H9 (cell line): Measurements from ENCODE around the gene ARHGEF17. TPM values are rescaled to one million over a fixed set of nuclear protein-coding genes. Genes with fewer than 3 reads are reported as not detected.
"Not testable (repeated sequence)": the region's sequence is repeated elsewhere in the genome, so short reads cannot be mapped to it uniquely, and the experiment has no call there.

ENCODE experiments used
- DNase-seq: peaks from one replicate; pipeline ENCODE4 v3.0.0-alpha.2; 2017
- H2AFZ ChIP-seq: one replicate; pipeline ENCODE4 v1.6.1; 2013; ENCODE audit warnings: mild to moderate bottlenecking, low read length, control low read depth, moderate library complexity
- H2AK5ac ChIP-seq: 2 replicates; pipeline ENCODE4 v1.6.1; 2013; ENCODE audit warnings: low read length, control low read depth, mixed read lengths; ENCODE audit not compliant: insufficient read length
- H2BK120ac ChIP-seq: one replicate; pipeline ENCODE4 v1.6.1; 2013; ENCODE audit warnings: low read depth, mild to moderate bottlenecking, low read length, control low read depth, inconsistent platforms; ENCODE audit not compliant: poor library complexity, severe bottlenecking
- H2BK12ac ChIP-seq: 2 replicates; pipeline ENCODE4 v1.6.1; 2013; ENCODE audit warnings: low read length, control low read depth, mixed read lengths, low read depth; ENCODE audit not compliant: insufficient read length
- H2BK15ac ChIP-seq: 2 replicates; pipeline ENCODE4 v1.6.1; 2013; ENCODE audit warnings: low read depth, low read length, control low read depth
- H2BK20ac ChIP-seq: one replicate; pipeline ENCODE4 v1.6.1; 2013; ENCODE audit warnings: low read depth, mild to moderate bottlenecking, low read length, control low read depth, inconsistent platforms; ENCODE audit not compliant: poor library complexity, severe bottlenecking
- H2BK5ac ChIP-seq: 2 replicates; pipeline ENCODE4 v1.6.1; 2013; ENCODE audit warnings: low read length, control low read depth, mixed read lengths; ENCODE audit not compliant: insufficient read length
- H3K14ac ChIP-seq: 2 replicates; pipeline ENCODE4 v1.6.1; 2013; ENCODE audit warnings: low read length, control low read depth; ENCODE audit not compliant: insufficient read depth
- H3K18ac ChIP-seq: 2 replicates; pipeline ENCODE4 v1.6.1; 2013; ENCODE audit warnings: low read depth, mild to moderate bottlenecking, mixed read lengths, low read length, control low read depth; ENCODE audit not compliant: insufficient read length
- H3K23ac ChIP-seq: 2 replicates; pipeline ENCODE4 v1.6.1; 2013; ENCODE audit warnings: low read length, control low read depth, mixed read lengths, low read depth; ENCODE audit not compliant: insufficient read length
- H3K23me2 ChIP-seq: 2 replicates; pipeline ENCODE4 v1.6.1; 2013; ENCODE audit warnings: low read depth, mild to moderate bottlenecking, mixed read lengths, low read length, control low read depth; ENCODE audit not compliant: insufficient read length, poor library complexity, severe bottlenecking
- H3K27ac ChIP-seq: 2 replicates; pipeline ENCODE4 v1.5.1; 2013; ENCODE audit warnings: low read length, control low read depth, mixed read lengths, low read depth; ENCODE audit not compliant: insufficient read length
- H3K27me3 ChIP-seq: 2 replicates; pipeline ENCODE4 v1.6.1; 2013; ENCODE audit warnings: low read length, control low read depth, inconsistent platforms; ENCODE audit not compliant: insufficient read depth
- H3K4ac ChIP-seq: 2 replicates; pipeline ENCODE4 v1.6.1; 2013; ENCODE audit warnings: low read depth, mild to moderate bottlenecking, control low read depth, inconsistent platforms, low read length, moderate library complexity
- H3K4me1 ChIP-seq: 2 replicates; pipeline ENCODE4 v1.6.1; 2013; ENCODE audit warnings: low read length, control low read depth, inconsistent platforms; ENCODE audit not compliant: insufficient read depth
- H3K4me2 ChIP-seq: 2 replicates; pipeline ENCODE4 v1.6.1; 2013; ENCODE audit warnings: low read length, control low read depth, mixed read lengths; ENCODE audit not compliant: insufficient read length, insufficient read depth
- H3K56ac ChIP-seq: 2 replicates; pipeline ENCODE4 v1.6.1; 2013; ENCODE audit warnings: low read depth, mild to moderate bottlenecking, mixed read lengths, low read length, control low read depth; ENCODE audit not compliant: insufficient read length
- H3K79me1 ChIP-seq: 2 replicates; pipeline ENCODE4 v1.6.1; 2013; ENCODE audit warnings: low read depth, mild to moderate bottlenecking, moderate library complexity, low read length, control low read depth, inconsistent platforms; ENCODE audit not compliant: insufficient read depth, poor library complexity, severe bottlenecking
- H3K79me2 ChIP-seq: 2 replicates; pipeline ENCODE4 v1.6.1; 2013; ENCODE audit warnings: low read length, control low read depth, inconsistent platforms; ENCODE audit not compliant: insufficient read depth
- H3K9ac ChIP-seq: 2 replicates; pipeline ENCODE4 v1.6.1; 2013; ENCODE audit warnings: low read length, control low read depth, mixed read lengths; ENCODE audit not compliant: insufficient read length; ENCODE audit errors: extremely low read depth
- H3K9me3 ChIP-seq: one replicate; pipeline ENCODE4 v1.6.1; 2013; ENCODE audit warnings: low read depth, low read length, inconsistent platforms; ENCODE audit not compliant: control insufficient read depth
- H3T11ph ChIP-seq: one replicate; pipeline ENCODE4 v1.6.1; 2013; ENCODE audit warnings: mild to moderate bottlenecking, low read length, control low read depth, inconsistent platforms
- H4K20me1 ChIP-seq: one replicate; pipeline ENCODE4 v1.6.1; 2013; ENCODE audit not compliant: control insufficient read depth, insufficient read length, insufficient read depth
- H4K5ac ChIP-seq: 2 replicates; pipeline ENCODE4 v1.6.1; 2013; ENCODE audit warnings: low read depth, mild to moderate bottlenecking, mixed read lengths, low read length, control low read depth; ENCODE audit not compliant: insufficient read length
- H4K8ac ChIP-seq: replicated peaks from 2 replicates; pipeline ENCODE4 v1.6.1; 2013; ENCODE audit warnings: low read length, control low read depth, mixed read lengths, low read depth; ENCODE audit not compliant: insufficient read length
- H4K91ac ChIP-seq: 2 replicates; pipeline ENCODE4 v1.6.1; 2013; ENCODE audit warnings: low read depth, mild to moderate bottlenecking, moderate library complexity, mixed read lengths, low read length, control low read depth; ENCODE audit not compliant: insufficient read length
- H3K27ac Mint-ChIP-seq, 3 experiments: 2 replicates in 2 of 3; 3 replicates in 1 of 3; pipeline ENCODE4 v1.8.0; 2020 to 2021; ENCODE audit warnings: mixed read lengths in 3 of 3, mild to moderate bottlenecking in 1 of 3, moderate library complexity in 1 of 3
- H3K27me3 Mint-ChIP-seq: 2 replicates; pipeline ENCODE4 v1.8.0; 2021; ENCODE audit warnings: low read depth, mild to moderate bottlenecking, moderate library complexity, mixed read lengths
- H3K36me3 Mint-ChIP-seq, 3 experiments: 2 replicates in 2 of 3; 3 replicates in 1 of 3; pipeline ENCODE4 v1.8.0; 2020 to 2021; ENCODE audit warnings: low read depth in 3 of 3, mixed read lengths in 3 of 3; ENCODE audit not compliant: insufficient read depth in 1 of 3
- H3K4me1 Mint-ChIP-seq, 2 experiments: 2 replicates each; pipeline ENCODE4 v1.8.0; 2020; ENCODE audit warnings: mixed read lengths in 2 of 2
- H3K4me3 Mint-ChIP-seq, 2 experiments: 2 replicates in 1 of 2; 3 replicates in 1 of 2; pipeline ENCODE4 v1.8.0; 2020 to 2021; ENCODE audit warnings: mild to moderate bottlenecking in 2 of 2, mixed read lengths in 2 of 2, moderate library complexity in 1 of 2
- H3K9me3 Mint-ChIP-seq, 2 experiments: 2 replicates in 1 of 2; 3 replicates in 1 of 2; pipeline ENCODE4 v1.8.0; 2020; ENCODE audit warnings: mild to moderate bottlenecking in 2 of 2, mixed read lengths in 2 of 2, moderate library complexity in 1 of 2
- WGBS: extraction: QIAGEN DNeasy Blood & Tissue Kit; methylation state at CpG from one replicate; pipeline ENCODE4 v1.1.7; 2013; ENCODE audit warnings: missing lambda C conversion rate, low lambda C conversion rate, mixed read lengths; ENCODE audit not compliant: insufficient read length; ENCODE audit errors: extremely low coverage; 5-methylcytosine and 5-hydroxymethylcytosine counted together
- total RNA-seq: library from RNA; stranded (reverse); gene quantifications from 2 replicates; pipeline ENCODE4 v1.2.1, GENCODE V29; 2021
- TF ChIP-seq, protein P1 (sequence below): fragments of 200-600 bp; sonication (generic); conservative IDR thresholded peaks from 3 replicates; pipeline ENCODE4 v1.8.0; 2021; ENCODE audit warnings: antibody characterized with exemption, mild to moderate bottlenecking

ARHGEF17 gene
- total RNA-seq, 1 experiment from 2014 or later, result 7.4 TPM

GRCh38 chr11:73273222-73273895 lies 34.7 kb upstream of the ARHGEF17 start:
- Histone ChIP-seq H3K56ac (no peak overlapping the region), H3K79me1 (no peaks in the 10 kb centered on the region), H3K4me2 (no peak overlapping the region), H3K9me3 (no peaks in the 10 kb centered on the region), H3K9ac (no peak overlapping the region), H3K23ac (no peak overlapping the region), H3T11ph (no peak overlapping the region), H2BK20ac (no peak overlapping the region), H4K8ac (no peak overlapping the region), H4K20me1 (no peaks in the 10 kb centered on the region), H2BK12ac (no peak overlapping the region), H2BK120ac (no peak overlapping the region), H2BK15ac (no peak overlapping the region), H3K27ac (no peak overlapping the region), H3K14ac (no peak overlapping the region), H3K18ac (no peak overlapping the region), H2AFZ (no peak overlapping the region), H3K4me1 (no peaks in the 10 kb centered on the region), H2AK5ac (no peak overlapping the region), H3K79me2 (no peaks in the 10 kb centered on the region), H4K5ac (no peak overlapping the region), H3K4ac (no peak overlapping the region), H4K91ac (no peak overlapping the region), H3K27me3 (no peaks in the 10 kb centered on the region), H3K23me2 (no peaks in the 10 kb centered on the region), H2BK5ac (no peak overlapping the region)
- Mint-ChIP-seq H3K9me3 (no peaks in the 10 kb centered on the region; a peak in 1 of 5 replicates), H3K27ac (no peak overlapping the region; a peak in 1 of 7 replicates), H3K27me3 (peaks cover 3% of the 10 kb centered on the region), H3K4me1 (peaks cover 32 to 48% of the 10 kb centered on the region in 2 experiments), H3K36me3 (no peaks in the 10 kb centered on the region), H3K4me3 (no peak overlapping the region)
- no CpG with 5 or more reads among the region's 8 CpGs for WGBS
- TF ChIP-seq, protein P1, sequence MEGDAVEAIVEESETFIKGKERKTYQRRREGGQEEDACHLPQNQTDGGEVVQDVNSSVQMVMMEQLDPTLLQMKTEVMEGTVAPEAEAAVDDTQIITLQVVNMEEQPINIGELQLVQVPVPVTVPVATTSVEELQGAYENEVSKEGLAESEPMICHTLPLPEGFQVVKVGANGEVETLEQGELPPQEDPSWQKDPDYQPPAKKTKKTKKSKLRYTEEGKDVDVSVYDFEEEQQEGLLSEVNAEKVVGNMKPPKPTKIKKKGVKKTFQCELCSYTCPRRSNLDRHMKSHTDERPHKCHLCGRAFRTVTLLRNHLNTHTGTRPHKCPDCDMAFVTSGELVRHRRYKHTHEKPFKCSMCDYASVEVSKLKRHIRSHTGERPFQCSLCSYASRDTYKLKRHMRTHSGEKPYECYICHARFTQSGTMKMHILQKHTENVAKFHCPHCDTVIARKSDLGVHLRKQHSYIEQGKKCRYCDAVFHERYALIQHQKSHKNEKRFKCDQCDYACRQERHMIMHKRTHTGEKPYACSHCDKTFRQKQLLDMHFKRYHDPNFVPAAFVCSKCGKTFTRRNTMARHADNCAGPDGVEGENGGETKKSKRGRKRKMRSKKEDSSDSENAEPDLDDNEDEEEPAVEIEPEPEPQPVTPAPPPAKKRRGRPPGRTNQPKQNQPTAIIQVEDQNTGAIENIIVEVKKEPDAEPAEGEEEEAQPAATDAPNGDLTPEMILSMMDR, result no peak
- DNase-seq, result peak; percentile 11

DNA sequence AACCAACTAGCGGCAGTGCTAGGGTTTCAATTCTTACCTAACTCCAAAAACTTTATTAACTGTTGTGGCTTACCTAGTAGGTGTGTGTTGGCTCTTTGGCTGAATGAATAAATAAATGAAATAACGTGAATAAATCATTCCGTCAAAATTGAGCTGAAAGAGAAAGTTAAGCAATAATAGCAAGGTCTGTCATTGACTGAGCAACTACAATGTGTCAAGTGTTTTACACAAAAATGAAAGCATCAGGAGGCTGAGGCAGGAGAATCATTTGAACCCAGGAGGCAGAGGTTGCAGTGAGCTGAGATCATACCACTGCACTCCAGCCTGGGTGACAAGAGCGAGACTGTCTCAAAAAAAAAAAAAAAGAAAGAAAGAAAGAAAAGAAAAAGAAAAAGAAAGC lies 33.9 kb upstream of the ARHGEF17 start:
- H3K9ac ChIP-seq, H3K4me1 ChIP-seq, H3K9me3 ChIP-seq, H2BK15ac ChIP-seq, H2BK120ac ChIP-seq, H3K27ac Mint-ChIP-seq, H4K91ac ChIP-seq, H3K9me3 Mint-ChIP-seq, H2BK12ac ChIP-seq, H4K20me1 ChIP-seq, H3K79me2 ChIP-seq, H2BK5ac ChIP-seq, H3K23ac ChIP-seq, H4K5ac ChIP-seq, H2AFZ ChIP-seq, H2AK5ac ChIP-seq, H2BK20ac ChIP-seq, H4K8ac ChIP-seq, DNase-seq, H3K18ac ChIP-seq, H3K4ac ChIP-seq, H3K36me3 Mint-ChIP-seq, H3K27me3 ChIP-seq, H3T11ph ChIP-seq, H3K14ac ChIP-seq, H3K56ac ChIP-seq, H3K27me3 Mint-ChIP-seq, H3K79me1 ChIP-seq, H3K4me2 ChIP-seq, H3K4me3 Mint-ChIP-seq, H3K23me2 ChIP-seq, H3K27ac ChIP-seq: not testable (repeated sequence)
- no CpG with 5 or more reads among the region's 4 CpGs for WGBS
- H3K4me1 Mint-ChIP-seq, result peaks cover 30 to 47% of the 10 kb centered on the region in 2 experiments
